IMR-90 (cell line): Measurements from ENCODE around the gene PPOX. TPM values are rescaled to one million over a fixed set of nuclear protein-coding genes. Genes with fewer than 3 reads are reported as not detected.

Experiments
- ATAC-seq: fragments of 200-7000 bp; cut with Tn5 transposase; 2 replicates; pipeline ENCODE4 v1.9.1; 2020; ENCODE audit warnings: low read depth, mild to moderate bottlenecking, moderate library complexity
- BruUV-seq: library from RNA; stranded (reverse); fragments of 400-500 nt; replicated peaks from 2 replicates; lab custom pipeline; 2021; lab: Mats Ljungman, UMichigan
- CTCF ChIA-PET: fragments of 300-600 bp; formaldehyde crosslinking; extraction: SDS; loops from one replicate; lab custom pipeline; 2021; ENCODE audit warnings: antibody characterized with exemption; lab: Yijun Ruan, JAX
- POLR2A ChIA-PET: fragments of 300-600 bp; sonication (Branson Sonifier 250); formaldehyde crosslinking; loops from one replicate; lab custom pipeline; 2022; ENCODE audit warnings: antibody characterized with exemption; ENCODE audit not compliant: unreplicated experiment; lab: Charles Lee
- DNase-seq: peaks from one replicate; pipeline ENCODE4 v3.0.0; 2013
- H2AFZ ChIP-seq: replicated peaks from 2 replicates; pipeline ENCODE3; 2013; ENCODE audit warnings: low read length, mild to moderate bottlenecking; ENCODE audit not compliant: poor library complexity
- H2AK5ac ChIP-seq: 2 replicates; pipeline ENCODE4 v1.6.1; 2013; ENCODE audit warnings: low read depth, low read length, inconsistent platforms
- H2AK9ac ChIP-seq: replicated peaks from 2 replicates; pipeline ENCODE3; 2013; ENCODE audit warnings: mild to moderate bottlenecking, low read depth, low read length, moderate library complexity; ENCODE audit not compliant: poor library complexity
- H2BK120ac ChIP-seq: 2 replicates; pipeline ENCODE4 v1.6.1; 2013; ENCODE audit warnings: low read depth, low read length, inconsistent platforms
- H2BK15ac ChIP-seq: 3 replicates; pipeline ENCODE4 v1.6.1; 2013; ENCODE audit warnings: low read depth, low read length, inconsistent platforms
- H2BK20ac ChIP-seq: 2 replicates; pipeline ENCODE4 v1.6.1; 2013; ENCODE audit warnings: low read depth, mild to moderate bottlenecking, inconsistent platforms, low read length, moderate library complexity
- H2BK5ac ChIP-seq: 2 replicates; pipeline ENCODE4 v1.6.1; 2013; ENCODE audit warnings: mild to moderate bottlenecking, low read depth, low read length, inconsistent platforms; ENCODE audit not compliant: poor library complexity, severe bottlenecking
- H3K14ac ChIP-seq: replicated peaks from 2 replicates; pipeline ENCODE4 v1.6.1; 2013; ENCODE audit warnings: low read depth, low read length, inconsistent platforms
- H3K18ac ChIP-seq: 2 replicates; pipeline ENCODE4 v1.6.1; 2013; ENCODE audit warnings: low read depth, low read length, control low read depth
- H3K23ac ChIP-seq: 2 replicates; pipeline ENCODE4 v1.6.1; 2013; ENCODE audit warnings: low read depth, low read length, inconsistent platforms
- H3K27ac ChIP-seq: 2 replicates; pipeline ENCODE4 v1.5.1; 2013; ENCODE audit warnings: mild to moderate bottlenecking, control low read depth, low read length; ENCODE audit not compliant: insufficient read depth
- H3K27me3 ChIP-seq: 2 replicates; pipeline ENCODE4 v1.6.1; 2013; ENCODE audit warnings: low read length; ENCODE audit not compliant: control insufficient read depth, insufficient read depth
- H3K36me3 ChIP-seq: 2 replicates; pipeline ENCODE4 v1.6.1; 2013; ENCODE audit warnings: low read length, mixed read lengths; ENCODE audit not compliant: control insufficient read depth, insufficient read depth
- H3K4ac ChIP-seq: 2 replicates; pipeline ENCODE4 v1.6.1; 2013; ENCODE audit warnings: low read depth, low read length, inconsistent platforms
- H3K4me1 ChIP-seq: 2 replicates; pipeline ENCODE4 v1.6.1; 2013; ENCODE audit warnings: low read length, mixed read lengths; ENCODE audit not compliant: control insufficient read depth, insufficient read depth
- H3K4me2 ChIP-seq: 2 replicates; pipeline ENCODE4 v1.6.1; 2013; ENCODE audit warnings: low read depth, mild to moderate bottlenecking, control low read depth, low read length, moderate library complexity
- H3K4me3 ChIP-seq: 2 replicates; pipeline ENCODE4 v1.5.1; 2013; ENCODE audit warnings: low read depth, mild to moderate bottlenecking, control low read depth, low read length, moderate library complexity; ENCODE audit not compliant: insufficient read depth
- H3K56ac ChIP-seq: 2 replicates; pipeline ENCODE4 v1.6.1; 2013; ENCODE audit warnings: low read length, inconsistent platforms; ENCODE audit not compliant: insufficient read depth; ENCODE audit errors: extremely low read depth
- H3K79me1 ChIP-seq, 2 experiments: 2 replicates each; pipeline ENCODE4 v1.6.1; 2013; ENCODE audit warnings: low read length in 2 of 2, inconsistent platforms in 1 of 2, low read depth in 1 of 2
- H3K9ac ChIP-seq: 2 replicates; pipeline ENCODE4 v1.6.1; 2013; ENCODE audit warnings: low read depth, low read length, control low read depth
- H3K9me1 ChIP-seq: 2 replicates; pipeline ENCODE4 v1.6.1; 2013; ENCODE audit warnings: low read length, inconsistent platforms; ENCODE audit not compliant: insufficient read depth
- H3K9me3 ChIP-seq: 2 replicates; pipeline ENCODE4 v1.6.1; 2013; ENCODE audit warnings: low read length; ENCODE audit not compliant: control insufficient read depth, insufficient read depth
- H4K20me1 ChIP-seq: 2 replicates; pipeline ENCODE4 v1.6.1; 2013; ENCODE audit warnings: low read length, inconsistent platforms; ENCODE audit not compliant: insufficient read depth
- H4K5ac ChIP-seq: 2 replicates; pipeline ENCODE4 v1.6.1; 2013; ENCODE audit warnings: mild to moderate bottlenecking, low read depth, low read length, control low read depth
- H4K8ac ChIP-seq, 2 experiments: 2 replicates each; pipeline ENCODE4 v1.6.1; 2013; ENCODE audit warnings: low read depth in 2 of 2, low read length in 2 of 2, control low read depth in 1 of 2, inconsistent platforms in 1 of 2
- H4K91ac ChIP-seq: 2 replicates; pipeline ENCODE4 v1.6.1; 2013; ENCODE audit warnings: low read depth, low read length, inconsistent platforms; ENCODE audit not compliant: insufficient read depth
- BHLHE40 ChIP-seq: fragments of 150-350 bp; IDR thresholded peaks from 2 replicates; pipeline ENCODE4 v1.6.1; 2016; ENCODE audit warnings: mild to moderate bottlenecking, low read depth, low read length
- CEBPB ChIP-seq: IDR thresholded peaks from 2 replicates; pipeline ENCODE4 v1.6.1; 2012; ENCODE audit warnings: low read depth, low read length, improper control_type of control experiment
- CHD1 ChIP-seq: IDR thresholded peaks from 2 replicates; pipeline ENCODE4 v1.6.1; 2012; ENCODE audit warnings: low read depth, low read length, improper control_type of control experiment
- CTCF ChIP-seq: conservative IDR thresholded peaks from 2 replicates; pipeline ENCODE4 v1.5.1; 2012; ENCODE audit warnings: mild to moderate bottlenecking, low read depth, low read length, improper control_type of control experiment
- ELK1 ChIP-seq: fragments of 150-350 bp; IDR thresholded peaks from 2 replicates; pipeline ENCODE4 v1.6.1; 2016; ENCODE audit warnings: low read depth, mild to moderate bottlenecking, low read length, moderate library complexity, borderline replicate concordance
- FOS ChIP-seq: fragments of 150-350 bp; IDR thresholded peaks from 2 replicates; pipeline ENCODE4 v1.6.1; 2016; ENCODE audit warnings: low read depth, low read length
- MAFK ChIP-seq: IDR thresholded peaks from 2 replicates; pipeline ENCODE4 v1.6.1; 2012; ENCODE audit warnings: low read depth, low read length, improper control_type of control experiment
- MAZ ChIP-seq: IDR thresholded peaks from 2 replicates; pipeline ENCODE4 v1.6.1; 2012; ENCODE audit warnings: low read depth, mild to moderate bottlenecking, low read length, improper control_type of control experiment, moderate library complexity, borderline replicate concordance
- MXI1 ChIP-seq: IDR thresholded peaks from 2 replicates; pipeline ENCODE4 v1.6.1; 2012; ENCODE audit warnings: low read depth, mild to moderate bottlenecking, low read length, moderate library complexity, borderline replicate concordance
- NFE2L2 ChIP-seq: fragments of 150-350 bp; IDR thresholded peaks from 2 replicates; pipeline ENCODE4 v1.6.1; 2016; ENCODE audit warnings: low read depth, mild to moderate bottlenecking, low read length
- RCOR1 ChIP-seq: IDR thresholded peaks from 2 replicates; pipeline ENCODE4 v1.6.1; 2012; ENCODE audit warnings: mild to moderate bottlenecking, low read length, improper control_type of control experiment; ENCODE audit not compliant: insufficient replicate concordance
- RFX5 ChIP-seq: IDR thresholded peaks from 2 replicates; pipeline ENCODE4 v1.8.0; 2012; ENCODE audit warnings: low read depth, mild to moderate bottlenecking, low read length, moderate library complexity
- SMC3 ChIP-seq: fragments of 150-350 bp; IDR thresholded peaks from 2 replicates; pipeline ENCODE4 v1.6.1; 2016; ENCODE audit warnings: low read depth, mild to moderate bottlenecking, antibody characterized with exemption, low read length, moderate library complexity
- USF2 ChIP-seq: fragments of 150-350 bp; IDR thresholded peaks from 2 replicates; pipeline ENCODE4 v1.6.1; 2017; ENCODE audit warnings: mild to moderate bottlenecking, antibody characterized with exemption, low read length, low read depth
- WGBS, 2 experiments: methylation state at CpG; one replicate each; pipeline versions ENCODE4 v1.1.5 to v1.1.7; 2013; ENCODE audit warnings: missing lambda C conversion rate in 2 of 2; ENCODE audit not compliant: insufficient read length in 1 of 2; ENCODE audit errors: extremely low coverage in 2 of 2; 5-methylcytosine and 5-hydroxymethylcytosine counted together
- dilution Hi-C: fragments of 300-500 bp; cut with HindIII; formaldehyde crosslinking; loops from one replicate; pipeline ENCODE4 v1.14.3; 2018; ENCODE audit warnings: low sequenced_read_pairs; ENCODE audit not compliant: unreplicated experiment
- in situ Hi-C: fragments of 300-500 bp; cut with MboI; formaldehyde crosslinking; loops from 3 replicates; pipeline ENCODE4 v1.14.3; 2019; ENCODE audit warnings: low sequenced_read_pairs, inconsistent platforms, mixed read lengths
- intact Hi-C: fragments of 100-400 bp; cut with micrococcal nuclease; formaldehyde crosslinking; loops from 2 replicates; pipeline ENCODE4 v1.10.0; 2022
- polyA plus RNA-seq, 3 experiments: library from polyadenylated mRNA; depleted of rRNA; stranded (reverse); fragments of >200 nt; gene quantifications; 2 replicates each; pipeline ENCODE4 v1.2.3, GENCODE V29; 2012; ENCODE audit warnings: low replicate concordance in 1 of 3
- total RNA-seq: library from RNA; depleted of rRNA; stranded (reverse); fragments of >200 nt; gene quantifications from 2 replicates; pipeline ENCODE4 v1.2.3, GENCODE V29; 2012

Gene PPOX
- total and polyA plus RNA-seq, 2 of the 4 experiments (the other 2 are of a cell fraction), result 6.1 to 14.3 TPM

- intact Hi-C loops, result no loop called here
- H2AFZ ChIP-seq, result no peak overlapping the region
Observed at GRCh38 chr1:161163793-161164192, 2.4 kb upstream of the PPOX start.

More at GRCh38 chr1:161163793-161164192, 2.4 kb upstream of the PPOX start:
- Histone ChIP-seq H3K4me1 (peaks cover 8% of the 10 kb centered on the region), H2BK5ac (no peak overlapping the region), H3K36me3 (peaks cover 24% of the 10 kb centered on the region), H3K18ac (no peak overlapping the region), H3K27ac (no peak overlapping the region), H4K91ac (no peak overlapping the region), H3K4me2 (no peak overlapping the region), H3K9me1 (peaks cover 13% of the 10 kb centered on the region), H3K9ac (no peak overlapping the region), H4K8ac (no peak overlapping the region), H2BK20ac (no peak overlapping the region), H3K56ac (no peak overlapping the region), H4K20me1 (no peaks in the 10 kb centered on the region), H3K14ac (no peak overlapping the region), H2BK15ac (no peak overlapping the region), H3K27me3 (no peaks in the 10 kb centered on the region), H2BK120ac (no peak overlapping the region), H2AK5ac (no peak overlapping the region), H3K23ac (no peak overlapping the region), H3K9me3 (no peaks in the 10 kb centered on the region), H2AK9ac (no peak overlapping the region), H4K5ac (no peak overlapping the region), H3K4ac (no peak overlapping the region), H3K4me3 (no peak overlapping the region), H3K79me1 (peaks cover 19 to 36% of the 10 kb centered on the region in 2 experiments)
- no TSS peak for BruUV-seq
- ATAC-seq, result no peak
- TF ChIP-seq CTCF (no peak), SMC3 (no peak), MAFK (no peak), BHLHE40 (no peak), MAZ (no peak), USF2 (no peak), CHD1 (no peak), MXI1 (no peak), NFE2L2 (no peak), FOS (no peak), RCOR1 (no peak), RFX5 (no peak), CEBPB (no peak), ELK1 (no peak)
- WGBS, 2 experiments, result no CpG with 5 or more reads among the region's 5 CpGs
- POLR2A ChIA-PET, result no interaction called here
- in situ Hi-C loops (no loop called here), dilution Hi-C loops (no loop called here)
- no peak for DNase-seq
- CTCF ChIA-PET, result no interaction called here
